ENCODE results near the gene CCDC192.

CCDC192 gene

DNA sequence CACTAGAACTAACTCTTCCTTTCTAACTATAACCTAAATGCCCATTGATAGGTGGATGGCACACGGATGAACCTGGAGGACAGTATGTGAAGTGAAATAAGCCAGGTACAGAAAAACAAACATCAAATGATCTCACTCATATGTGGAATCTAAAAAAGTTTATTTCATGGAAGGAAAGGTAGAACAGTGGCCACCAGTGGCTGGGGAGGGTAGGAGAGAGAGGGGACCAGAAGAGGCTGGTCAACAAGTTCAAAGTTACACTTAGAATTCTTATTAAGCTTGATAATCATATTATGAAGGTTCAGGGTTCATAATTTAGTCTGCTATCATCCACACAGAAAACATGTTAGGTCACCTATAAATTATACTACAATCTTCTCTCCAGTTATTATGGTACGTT is 272.8 kb downstream of the CCDC192 start:
- Histone ChIP-seq H2BK12ac (ENCODE audit: low read length in 2 of 2) (no peak overlapping the region), H3K14ac (ENCODE audit: low read length in 2 of 2) (no peak overlapping the region), H3K4me1 (ENCODE audit: control insufficient read depth, insufficient read depth, low read depth, low read length) (no peaks in the 10 kb centered on the region), H3K23ac (ENCODE audit: low read length in 2 of 2) (no peak overlapping the region), H2BK120ac (ENCODE audit: low read depth, low read length) (no peak overlapping the region), H3K4ac (ENCODE audit: low read depth in 1 of 2, low read length in 2 of 2) (no peak overlapping the region), H2BK5ac (ENCODE audit: low read depth, low read length, poor library complexity, severe bottlenecking) (no peak overlapping the region), H2AFZ (ENCODE audit: low read depth, low read length) (no peak overlapping the region), H3K27ac (ENCODE audit: low read length, poor library complexity, severe bottlenecking) (no peak overlapping the region), H3K36me3 (ENCODE audit: control insufficient read depth in 1 of 2, insufficient read depth in 2 of 2, low read depth in 1 of 2, low read length in 2 of 2) (no peaks in the 10 kb centered on the region), H3K9ac (ENCODE audit: low read length) (no peak overlapping the region), H3K18ac (ENCODE audit: low read depth in 1 of 2, low read length in 2 of 2) (no peak overlapping the region), H2BK15ac (ENCODE audit: low read depth, poor library complexity, severe bottlenecking) (no peak overlapping the region), H4K91ac (ENCODE audit: low read length) (no peak overlapping the region), H3K4me2 (ENCODE audit: low read length, poor library complexity, severe bottlenecking) (no peak overlapping the region), H2AK5ac (ENCODE audit: low read length, severe bottlenecking) (no peak overlapping the region), H3K27me3 (ENCODE audit: control insufficient read depth in 1 of 2, insufficient read depth in 1 of 2, low read length in 2 of 2) (no peaks in the 10 kb centered on the region), H4K8ac (ENCODE audit: low read length) (no peak overlapping the region), H3K79me1 (replicated peaks; ENCODE audit: low read length, poor library complexity, severe bottlenecking) (no peaks in the 10 kb centered on the region), H3K9me3 (ENCODE audit: control insufficient read depth, low read length) (no peaks in the 10 kb centered on the region), H3K4me3 (ENCODE audit: insufficient read depth in 1 of 2, low read depth in 1 of 2, low read length in 2 of 2) (no peak overlapping the region)
- WGBS: 100% methylated on average over 1 of the region's 2 CpGs
- DNase-seq: no peak

DNA sequence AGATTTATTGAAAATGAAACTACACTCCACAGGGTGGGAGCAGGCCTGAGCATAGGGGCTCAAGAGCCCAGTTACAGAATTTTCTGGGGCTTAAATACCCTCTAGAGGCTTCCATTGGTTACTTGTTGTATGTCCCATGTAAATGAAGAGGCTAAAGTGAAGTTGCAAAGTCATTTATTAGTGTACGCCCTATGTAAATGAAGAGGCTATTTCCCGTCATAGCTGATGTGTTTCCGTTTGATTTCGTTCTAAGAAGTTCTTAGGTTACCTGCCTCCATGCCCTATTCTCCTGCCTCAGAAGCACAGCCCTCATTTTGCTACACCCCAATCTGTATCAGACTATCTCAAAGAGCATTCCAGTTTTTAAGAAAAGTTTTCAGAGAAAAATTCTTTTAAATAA is 273.3 kb downstream of the CCDC192 start:
- Histone ChIP-seq H3K36me3 (ENCODE audit: control insufficient read depth in 1 of 2, insufficient read depth in 2 of 2, low read depth in 1 of 2, low read length in 2 of 2) (no peaks in the 10 kb centered on the region), H2BK15ac (ENCODE audit: low read depth, poor library complexity, severe bottlenecking) (no peak overlapping the region), H2AFZ (ENCODE audit: low read depth, low read length) (no peak overlapping the region), H3K79me1 (replicated peaks; ENCODE audit: low read length, poor library complexity, severe bottlenecking) (no peaks in the 10 kb centered on the region), H3K9me3 (ENCODE audit: control insufficient read depth, low read length) (no peaks in the 10 kb centered on the region), H2AK5ac (ENCODE audit: low read length, severe bottlenecking) (no peak overlapping the region), H3K4ac (ENCODE audit: low read depth in 1 of 2, low read length in 2 of 2) (no peak overlapping the region), H3K4me1 (ENCODE audit: control insufficient read depth, insufficient read depth, low read depth, low read length) (no peaks in the 10 kb centered on the region), H2BK120ac (ENCODE audit: low read depth, low read length) (no peak overlapping the region), H3K4me3 (ENCODE audit: insufficient read depth in 1 of 2, low read depth in 1 of 2, low read length in 2 of 2) (no peak overlapping the region), H3K4me2 (ENCODE audit: low read length, poor library complexity, severe bottlenecking) (no peak overlapping the region), H2BK12ac (ENCODE audit: low read length in 2 of 2) (no peak overlapping the region), H3K23ac (ENCODE audit: low read length in 2 of 2) (no peak overlapping the region), H4K91ac (ENCODE audit: low read length) (no peak overlapping the region), H3K14ac (ENCODE audit: low read length in 2 of 2) (no peak overlapping the region), H3K9ac (ENCODE audit: low read length) (no peak overlapping the region), H3K27ac (ENCODE audit: low read length, poor library complexity, severe bottlenecking) (no peak overlapping the region), H3K18ac (ENCODE audit: low read depth in 1 of 2, low read length in 2 of 2) (no peak overlapping the region), H4K8ac (ENCODE audit: low read length) (no peak overlapping the region), H2BK5ac (ENCODE audit: low read depth, low read length, poor library complexity, severe bottlenecking) (no peak overlapping the region), H3K27me3 (ENCODE audit: control insufficient read depth in 1 of 2, insufficient read depth in 1 of 2, low read length in 2 of 2) (no peaks in the 10 kb centered on the region)
- no peak for DNase-seq
- 93% methylated on average over 4 of the region's 4 CpGs for WGBS

DNA sequence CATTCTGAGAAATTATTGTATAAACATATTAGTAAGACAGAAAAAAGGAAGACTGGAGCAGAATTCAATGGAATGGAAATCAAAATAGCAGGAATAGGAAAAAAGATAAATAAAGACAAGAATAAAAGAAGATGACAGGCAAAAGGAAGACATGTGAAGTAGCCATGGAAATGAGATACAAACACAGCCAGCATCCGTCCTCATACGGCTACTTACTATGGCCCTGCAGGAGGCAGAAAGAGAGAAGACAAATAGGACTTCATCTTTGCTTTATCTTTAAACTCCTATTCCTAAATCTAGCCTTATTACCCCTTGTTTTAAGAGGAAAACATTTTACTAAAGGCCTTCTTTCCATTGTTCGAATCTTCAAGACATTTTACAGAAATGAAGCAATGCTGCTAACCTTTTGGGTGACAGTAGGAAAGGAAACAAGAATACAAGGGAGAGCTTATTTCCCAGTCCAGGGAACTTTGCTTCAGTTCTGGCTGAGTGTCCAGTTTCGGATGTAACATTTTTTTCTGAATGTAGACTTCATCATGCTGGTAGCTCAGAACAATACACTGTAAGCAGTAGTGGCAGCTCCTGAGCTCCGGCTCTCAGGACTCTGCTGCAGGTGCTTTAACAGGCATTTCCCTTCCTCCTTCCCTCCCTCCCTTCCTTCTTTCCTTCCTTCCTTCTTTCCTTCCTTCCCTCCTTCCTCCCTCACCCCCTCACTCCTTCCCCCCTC is 274.0 kb downstream of the CCDC192 start:
- Histone ChIP-seq H3K23ac (ENCODE audit: low read length in 2 of 2) (no peak overlapping the region), H3K27me3 (ENCODE audit: control insufficient read depth in 1 of 2, insufficient read depth in 1 of 2, low read length in 2 of 2) (no peaks in the 10 kb centered on the region), H3K4me1 (ENCODE audit: control insufficient read depth, insufficient read depth, low read depth, low read length) (no peaks in the 10 kb centered on the region), H3K79me1 (replicated peaks; ENCODE audit: low read length, poor library complexity, severe bottlenecking) (no peaks in the 10 kb centered on the region), H3K18ac (ENCODE audit: low read depth in 1 of 2, low read length in 2 of 2) (no peak overlapping the region), H2AK5ac (ENCODE audit: low read length, severe bottlenecking) (no peak overlapping the region), H2BK15ac (ENCODE audit: low read depth, poor library complexity, severe bottlenecking) (no peak overlapping the region), H4K91ac (ENCODE audit: low read length) (no peak overlapping the region), H3K27ac (ENCODE audit: low read length, poor library complexity, severe bottlenecking) (no peak overlapping the region), H3K9ac (ENCODE audit: low read length) (no peak overlapping the region), H3K4ac (ENCODE audit: low read depth in 1 of 2, low read length in 2 of 2) (no peak overlapping the region), H4K8ac (ENCODE audit: low read length) (no peak overlapping the region), H3K9me3 (ENCODE audit: control insufficient read depth, low read length) (no peaks in the 10 kb centered on the region), H2AFZ (ENCODE audit: low read depth, low read length) (no peak overlapping the region), H2BK5ac (ENCODE audit: low read depth, low read length, poor library complexity, severe bottlenecking) (no peak overlapping the region), H2BK12ac (ENCODE audit: low read length in 2 of 2) (no peak overlapping the region), H2BK120ac (ENCODE audit: low read depth, low read length) (no peak overlapping the region), H3K14ac (ENCODE audit: low read length in 2 of 2) (no peak overlapping the region), H3K4me3 (ENCODE audit: insufficient read depth in 1 of 2, low read depth in 1 of 2, low read length in 2 of 2) (no peak overlapping the region), H3K4me2 (ENCODE audit: low read length, poor library complexity, severe bottlenecking) (no peak overlapping the region), H3K36me3 (ENCODE audit: control insufficient read depth in 1 of 2, insufficient read depth in 2 of 2, low read depth in 1 of 2, low read length in 2 of 2) (no peaks in the 10 kb centered on the region)
- WGBS: 96% methylated on average over 5 of the region's 5 CpGs
- no peak for DNase-seq

DNA sequence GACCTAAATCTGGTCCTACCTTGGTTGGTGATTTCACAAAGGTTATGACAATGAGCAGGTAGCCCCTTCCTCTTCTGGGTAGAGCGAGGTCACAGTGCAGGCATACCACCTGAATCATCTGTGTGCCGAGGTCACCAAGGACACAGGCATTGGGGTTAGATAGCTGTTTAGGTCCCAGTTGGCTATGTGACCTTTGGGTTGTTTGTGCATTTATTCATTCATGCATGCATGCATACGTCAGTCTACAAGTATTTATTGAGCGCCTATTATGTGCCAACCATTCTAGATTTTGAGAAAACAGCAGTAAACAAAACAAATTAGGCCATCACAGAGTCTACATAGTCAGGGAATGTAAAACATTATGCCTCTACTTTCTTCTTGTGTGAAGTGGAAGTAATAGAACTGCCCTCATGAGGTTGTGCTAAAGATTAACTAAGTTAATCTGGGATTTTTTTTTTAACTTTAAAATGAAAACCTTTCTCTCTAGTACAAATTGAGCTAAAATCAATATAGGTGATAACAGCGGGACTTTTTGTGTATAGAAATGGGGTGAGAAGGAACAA is 275.6 kb downstream of the CCDC192 start:
- Histone ChIP-seq H3K18ac (ENCODE audit: low read depth in 1 of 2, low read length in 2 of 2) (no peak overlapping the region), H3K4me3 (ENCODE audit: insufficient read depth in 1 of 2, low read depth in 1 of 2, low read length in 2 of 2) (no peak overlapping the region), H3K36me3 (ENCODE audit: control insufficient read depth in 1 of 2, insufficient read depth in 2 of 2, low read depth in 1 of 2, low read length in 2 of 2) (no peaks in the 10 kb centered on the region), H2BK12ac (ENCODE audit: low read length in 2 of 2) (no peak overlapping the region), H3K4me1 (ENCODE audit: control insufficient read depth, insufficient read depth, low read depth, low read length) (no peaks in the 10 kb centered on the region), H2AFZ (ENCODE audit: low read depth, low read length) (no peak overlapping the region), H3K4me2 (ENCODE audit: low read length, poor library complexity, severe bottlenecking) (no peak overlapping the region), H3K9ac (ENCODE audit: low read length) (no peak overlapping the region), H3K9me3 (ENCODE audit: control insufficient read depth, low read length) (no peaks in the 10 kb centered on the region), H4K8ac (ENCODE audit: low read length) (no peak overlapping the region), H4K91ac (ENCODE audit: low read length) (no peak overlapping the region), H3K14ac (ENCODE audit: low read length in 2 of 2) (no peak overlapping the region), H2BK15ac (ENCODE audit: low read depth, poor library complexity, severe bottlenecking) (no peak overlapping the region), H3K4ac (ENCODE audit: low read depth in 1 of 2, low read length in 2 of 2) (no peak overlapping the region), H2BK120ac (ENCODE audit: low read depth, low read length) (no peak overlapping the region), H3K27ac (ENCODE audit: low read length, poor library complexity, severe bottlenecking) (no peak overlapping the region), H3K23ac (ENCODE audit: low read length in 2 of 2) (no peak overlapping the region), H2BK5ac (ENCODE audit: low read depth, low read length, poor library complexity, severe bottlenecking) (no peak overlapping the region), H2AK5ac (ENCODE audit: low read length, severe bottlenecking) (no peak overlapping the region), H3K27me3 (ENCODE audit: control insufficient read depth in 1 of 2, insufficient read depth in 1 of 2, low read length in 2 of 2) (no peaks in the 10 kb centered on the region), H3K79me1 (replicated peaks; ENCODE audit: low read length, poor library complexity, severe bottlenecking) (no peaks in the 10 kb centered on the region)
- 86% methylated on average over 3 of the region's 5 CpGs for WGBS
- no peak for DNase-seq

Data from mesenchymal stem cell (in vitro differentiated cells and primary cell).